ENCODE data around the gene WDFY4.

Gene WDFY4

DNA sequence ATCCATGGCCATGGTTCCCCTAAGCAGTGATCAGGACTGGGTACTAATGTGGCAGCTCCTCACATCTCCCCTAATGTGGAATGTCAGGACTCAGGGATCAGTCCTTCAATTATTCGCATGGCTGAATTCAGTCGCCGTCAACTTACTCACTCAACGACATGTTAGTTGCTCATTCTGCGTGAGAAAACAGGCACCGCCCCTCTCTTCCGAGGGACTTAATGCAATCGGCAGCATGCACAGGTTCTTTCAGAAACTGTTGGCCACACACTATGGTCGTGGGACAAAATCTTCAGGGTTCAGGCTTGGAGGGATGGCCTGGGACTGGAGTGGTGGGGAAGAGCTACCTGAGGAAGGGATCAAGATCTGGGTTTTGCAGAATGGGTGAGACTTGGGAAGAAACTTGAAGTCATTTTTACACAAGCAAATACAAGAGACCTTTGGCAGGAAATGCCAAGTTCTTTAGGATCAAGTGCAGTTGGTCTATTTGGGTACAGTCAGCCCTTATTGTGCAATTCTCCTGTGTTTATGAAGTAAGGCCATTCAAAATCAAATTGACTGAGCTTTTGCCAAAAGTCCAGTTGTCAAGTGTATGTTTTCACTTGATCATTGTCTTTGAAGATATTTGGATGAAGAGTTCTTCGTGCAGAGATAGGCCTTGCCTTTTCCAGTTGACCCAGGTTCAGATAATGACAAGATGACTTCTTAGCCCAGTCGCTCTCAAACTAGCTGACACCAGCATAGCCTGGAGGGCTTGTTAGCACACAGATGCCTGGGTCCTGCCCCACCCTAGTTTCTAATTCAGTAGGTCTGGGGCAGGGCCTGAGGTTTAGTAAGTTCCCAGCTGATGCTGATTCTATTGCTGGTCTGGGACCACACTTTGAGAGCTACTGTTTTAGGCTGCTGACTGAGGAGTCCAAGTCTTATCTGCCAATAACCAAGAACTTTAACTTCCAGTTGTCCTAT lies 206.5 kb downstream of the WDFY4 start:
- Histone ChIP-seq H3K9me3 (ENCODE audit: control insufficient read depth in 5 of 5, low read length in 5 of 5) (no peaks in the 10 kb centered on the region), H3K9ac (ENCODE audit: low read length in 5 of 5) (no peak overlapping the region), H3K36me3 (ENCODE audit: control insufficient read depth in 5 of 5, insufficient read depth in 5 of 5, low read length in 5 of 5) (peaks cover 0 to 7% (median 0%) of the 10 kb centered on the region in 5 donors), H3K4me1 (ENCODE audit: control insufficient read depth in 5 of 5, insufficient read depth in 5 of 5, low read length in 5 of 5) (peaks cover 0 to 7% (median 0%) of the 10 kb centered on the region in 5 donors), H3K4me3 (ENCODE audit: low read depth in 1 of 5, low read length in 5 of 5) (no peak overlapping the region), H3K27ac (ENCODE audit: low read depth, low read length) (no peak overlapping the region), H3K27me3 (ENCODE audit: control insufficient read depth in 5 of 5, insufficient read depth in 4 of 5, low read length in 5 of 5) (no peaks in the 10 kb centered on the region)

DNA sequence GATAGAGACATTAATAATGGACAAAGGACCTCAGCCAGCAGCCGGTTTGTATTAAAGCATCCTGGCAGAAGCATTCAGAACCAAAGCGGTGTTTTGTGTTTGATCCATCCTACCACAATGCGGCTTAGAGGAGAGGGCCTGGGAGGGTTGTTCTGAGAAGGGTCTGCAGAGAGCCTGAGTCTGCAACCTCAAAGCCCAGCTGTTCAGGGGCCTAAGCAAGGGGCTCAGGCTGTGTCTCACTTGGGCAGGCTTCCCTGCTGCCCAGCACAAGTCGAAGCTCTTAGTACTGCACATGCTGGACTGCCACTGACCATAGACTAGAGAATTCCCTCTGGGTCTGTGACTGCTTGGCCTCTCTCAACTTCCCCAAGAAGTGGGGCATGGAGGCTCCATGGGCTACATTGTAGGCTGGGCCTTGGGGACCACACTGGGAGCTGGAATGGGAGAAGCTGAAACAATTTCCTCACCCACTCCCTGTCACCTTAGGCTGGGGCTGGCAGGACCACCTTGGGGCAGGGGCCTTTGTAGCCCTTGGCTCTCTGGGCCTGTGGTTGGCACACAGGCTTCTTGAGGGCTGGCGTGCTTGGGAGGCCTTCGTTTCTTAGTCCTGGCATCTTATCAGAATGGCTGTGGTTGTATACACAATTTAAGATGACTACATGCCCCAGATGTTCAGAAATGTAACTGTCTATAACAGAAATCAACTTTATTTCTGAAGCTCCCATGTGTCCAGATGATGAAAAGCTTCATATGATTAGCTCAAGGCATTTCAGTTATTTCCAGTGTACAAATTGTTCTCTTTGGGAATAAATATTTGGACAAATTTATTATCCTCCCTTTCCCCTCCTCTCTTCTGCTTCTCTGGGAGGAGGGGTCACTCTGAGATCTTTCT lies 210.5 kb downstream of the WDFY4 start:
- peaks cover 0 to 8% (median 0%) of the 10 kb centered on the region in 5 donors for H3K4me1 ChIP-seq (ENCODE audit: control insufficient read depth in 5 of 5, insufficient read depth in 5 of 5, low read length in 5 of 5)
- H3K27ac ChIP-seq (ENCODE audit: low read depth, low read length): no peak overlapping the region

DNA sequence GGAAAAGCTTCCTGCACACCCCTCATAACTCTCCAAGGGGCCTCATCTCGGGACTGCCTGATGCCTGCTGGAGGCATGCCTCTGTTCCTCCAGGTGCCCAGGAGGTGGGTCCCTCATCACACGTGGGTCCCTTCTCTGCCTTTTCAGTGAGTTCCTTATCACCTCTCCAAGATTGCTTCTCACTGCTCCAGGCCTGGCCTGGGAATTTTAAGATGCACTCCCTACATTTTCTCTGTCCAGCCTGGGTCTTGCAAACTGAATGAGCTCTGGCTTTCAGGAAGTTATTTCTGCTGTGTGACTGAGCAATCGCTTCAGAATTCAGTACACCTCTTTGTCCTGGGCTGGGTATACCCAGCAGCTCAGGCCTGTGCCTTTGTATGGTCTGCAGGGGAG lies 211.1 kb downstream of the WDFY4 start:
- no peaks in the 10 kb centered on the region for H3K27me3 ChIP-seq (ENCODE audit: control insufficient read depth in 5 of 5, insufficient read depth in 4 of 5, low read length in 5 of 5)
- H3K36me3 ChIP-seq (ENCODE audit: control insufficient read depth in 5 of 5, insufficient read depth in 5 of 5, low read length in 5 of 5): peaks cover 0 to 21% (median 0%) of the 10 kb centered on the region in 5 donors
- peaks cover 0 to 14% (median 1%) of the 10 kb centered on the region in 5 donors for H3K4me1 ChIP-seq (ENCODE audit: control insufficient read depth in 5 of 5, insufficient read depth in 5 of 5, low read length in 5 of 5)
- no peak overlapping the region for H3K9ac ChIP-seq (ENCODE audit: low read length in 5 of 5)
- no peak overlapping the region for H3K4me3 ChIP-seq (ENCODE audit: low read depth in 1 of 5, low read length in 5 of 5)
- H3K27ac ChIP-seq (ENCODE audit: low read depth, low read length): no peak overlapping the region
- H3K9me3 ChIP-seq (ENCODE audit: control insufficient read depth in 5 of 5, low read length in 5 of 5): no peaks in the 10 kb centered on the region

More for the DNA sequence above, 210.5 kb downstream of the WDFY4 start:
- no peaks in the 10 kb centered on the region for H3K9me3 ChIP-seq (ENCODE audit: control insufficient read depth in 5 of 5, low read length in 5 of 5)
- peaks cover 0 to 21% (median 0%) of the 10 kb centered on the region in 5 donors for H3K36me3 ChIP-seq (ENCODE audit: control insufficient read depth in 5 of 5, insufficient read depth in 5 of 5, low read length in 5 of 5)
- H3K4me3 ChIP-seq (ENCODE audit: low read depth in 1 of 5, low read length in 5 of 5): no peak overlapping the region
- H3K9ac ChIP-seq (ENCODE audit: low read length in 5 of 5): no peak overlapping the region
- H3K27me3 ChIP-seq (ENCODE audit: control insufficient read depth in 5 of 5, insufficient read depth in 4 of 5, low read length in 5 of 5): no peaks in the 10 kb centered on the region

DNA sequence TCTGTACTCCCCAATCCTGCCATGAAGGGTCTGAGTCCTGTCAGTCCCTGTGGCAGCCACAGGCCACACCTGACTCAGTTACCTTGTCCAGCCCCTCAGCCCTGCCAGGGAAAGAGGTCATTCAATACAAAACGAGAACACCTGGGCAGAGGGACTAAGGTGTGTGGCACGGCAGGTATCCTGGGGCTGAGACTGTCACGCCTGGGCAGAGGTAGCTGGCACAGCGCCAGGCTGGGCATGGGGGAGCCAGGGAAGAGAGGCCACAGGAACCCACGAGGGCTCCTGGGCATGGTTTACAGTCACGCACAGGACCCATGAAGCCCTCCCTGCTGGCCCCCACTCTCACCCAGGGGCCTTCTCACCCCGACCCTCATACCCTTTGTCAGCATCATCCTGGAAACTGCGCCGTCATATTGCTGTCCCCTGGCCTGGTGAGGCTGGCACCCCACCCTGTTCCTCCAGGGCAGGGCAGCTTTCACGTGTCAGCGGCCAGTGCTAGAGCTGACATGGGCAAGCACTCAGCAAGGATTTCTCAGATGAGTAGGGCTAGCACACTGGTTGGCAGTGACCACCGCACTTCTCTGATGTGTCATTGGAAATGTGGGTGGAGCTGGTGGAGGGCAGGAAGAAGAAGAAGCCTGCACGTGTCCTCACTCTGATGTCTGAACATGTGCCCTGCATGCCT lies 212.2 kb downstream of the WDFY4 start:
- Histone ChIP-seq H3K9me3 (ENCODE audit: control insufficient read depth in 5 of 5, low read length in 5 of 5) (no peaks in the 10 kb centered on the region), H3K27ac (ENCODE audit: low read depth, low read length) (no peak overlapping the region), H3K4me3 (ENCODE audit: low read depth in 1 of 5, low read length in 5 of 5) (no peak overlapping the region), H3K4me1 (ENCODE audit: control insufficient read depth in 5 of 5, insufficient read depth in 5 of 5, low read length in 5 of 5) (peaks cover 0 to 9% (median 3%) of the 10 kb centered on the region in 5 donors), H3K36me3 (ENCODE audit: control insufficient read depth in 5 of 5, insufficient read depth in 5 of 5, low read length in 5 of 5) (peaks cover 0 to 21% (median 0%) of the 10 kb centered on the region in 5 donors), H3K9ac (ENCODE audit: low read length in 5 of 5) (no peak overlapping the region), H3K27me3 (ENCODE audit: control insufficient read depth in 5 of 5, insufficient read depth in 4 of 5, low read length in 5 of 5) (no peaks in the 10 kb centered on the region)

DNA sequence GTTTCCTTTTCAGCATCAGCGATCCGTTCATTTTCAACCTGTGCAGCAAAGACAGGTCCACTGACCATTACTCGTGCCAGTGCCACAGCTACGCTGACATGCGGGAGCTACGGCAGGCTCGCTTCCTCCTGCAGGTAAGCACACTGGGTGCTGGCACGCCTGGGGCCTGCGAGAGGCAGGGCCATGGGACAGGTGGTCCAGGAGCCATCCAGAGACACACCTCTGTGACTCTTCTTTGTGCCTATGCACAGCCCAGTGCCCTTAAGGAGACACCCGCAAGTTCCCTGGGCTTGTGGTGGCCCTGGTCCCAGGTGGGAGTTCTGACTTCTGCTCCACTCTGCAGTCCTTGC lies 212.7 kb downstream of the WDFY4 start:
- peaks cover 0 to 21% (median 0%) of the 10 kb centered on the region in 5 donors for H3K36me3 ChIP-seq (ENCODE audit: control insufficient read depth in 5 of 5, insufficient read depth in 5 of 5, low read length in 5 of 5)
- no peak overlapping the region for H3K27ac ChIP-seq (ENCODE audit: low read depth, low read length)
- peaks cover 0 to 9% (median 3%) of the 10 kb centered on the region in 5 donors for H3K4me1 ChIP-seq (ENCODE audit: control insufficient read depth in 5 of 5, insufficient read depth in 5 of 5, low read length in 5 of 5)
- no peak overlapping the region for H3K9ac ChIP-seq (ENCODE audit: low read length in 5 of 5)
- no peaks in the 10 kb centered on the region for H3K27me3 ChIP-seq (ENCODE audit: control insufficient read depth in 5 of 5, insufficient read depth in 4 of 5, low read length in 5 of 5)
- H3K9me3 ChIP-seq (ENCODE audit: control insufficient read depth in 5 of 5, low read length in 5 of 5): no peaks in the 10 kb centered on the region
- H3K4me3 ChIP-seq (ENCODE audit: low read depth in 1 of 5, low read length in 5 of 5): no peak overlapping the region

DNA sequence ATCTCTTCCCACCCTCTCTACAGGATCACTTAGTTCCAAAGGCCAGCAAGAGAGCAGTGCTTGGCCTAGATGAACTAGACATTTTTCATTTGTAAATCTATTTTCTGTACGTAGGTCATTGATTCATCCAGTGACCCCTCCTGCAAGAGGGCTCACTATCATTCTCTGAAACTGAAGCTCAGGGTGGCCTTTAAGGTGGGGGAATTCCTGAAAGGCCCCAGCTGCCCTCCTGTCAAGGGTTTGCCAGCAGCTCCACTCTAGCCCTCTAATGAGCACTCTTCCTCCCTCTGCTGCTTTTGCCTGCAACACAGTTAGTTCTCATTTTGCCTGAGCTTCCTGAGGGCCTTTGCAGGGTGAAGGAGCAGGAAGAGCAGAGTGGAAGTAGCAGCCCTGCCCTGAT lies 213.8 kb downstream of the WDFY4 start:
- H3K27me3 ChIP-seq (ENCODE audit: control insufficient read depth in 5 of 5, insufficient read depth in 4 of 5, low read length in 5 of 5): no peaks in the 10 kb centered on the region
- no peak overlapping the region for H3K27ac ChIP-seq (ENCODE audit: low read depth, low read length)
- peaks cover 0 to 15% (median 0%) of the 10 kb centered on the region in 5 donors for H3K36me3 ChIP-seq (ENCODE audit: control insufficient read depth in 5 of 5, insufficient read depth in 5 of 5, low read length in 5 of 5)
- no peak overlapping the region for H3K4me3 ChIP-seq (ENCODE audit: low read depth in 1 of 5, low read length in 5 of 5)
- peaks cover 0 to 9% (median 3%) of the 10 kb centered on the region in 5 donors for H3K4me1 ChIP-seq (ENCODE audit: control insufficient read depth in 5 of 5, insufficient read depth in 5 of 5, low read length in 5 of 5)
- no peak overlapping the region for H3K9ac ChIP-seq (ENCODE audit: low read length in 5 of 5)
- no peaks in the 10 kb centered on the region for H3K9me3 ChIP-seq (ENCODE audit: control insufficient read depth in 5 of 5, low read length in 5 of 5)

DNA sequence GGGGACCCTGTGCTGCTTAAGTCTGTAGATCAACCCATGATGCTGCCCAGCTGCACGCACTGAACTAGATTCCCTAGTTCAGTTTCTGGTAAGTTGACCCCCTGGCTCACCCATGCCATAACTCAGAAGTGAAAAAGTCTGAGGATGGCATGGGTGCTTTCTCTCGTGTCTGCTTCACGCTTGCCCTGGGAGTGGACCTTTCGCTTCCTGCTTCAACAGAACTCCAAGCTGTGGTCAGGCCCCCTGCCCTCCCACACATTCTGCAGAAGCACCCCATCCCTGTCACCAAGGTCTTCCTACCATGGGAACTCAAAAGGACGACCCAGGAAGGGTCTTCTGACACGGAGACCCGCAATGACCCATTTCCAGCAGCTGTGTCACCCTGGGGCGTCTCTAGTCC lies 215.1 kb downstream of the WDFY4 start:
- Histone ChIP-seq H3K27ac (ENCODE audit: low read depth, low read length) (no peak overlapping the region), H3K4me1 (ENCODE audit: control insufficient read depth in 5 of 5, insufficient read depth in 5 of 5, low read length in 5 of 5) (peaks cover 0 to 9% (median 3%) of the 10 kb centered on the region in 5 donors), H3K9me3 (ENCODE audit: control insufficient read depth in 5 of 5, low read length in 5 of 5) (no peaks in the 10 kb centered on the region), H3K36me3 (ENCODE audit: control insufficient read depth in 5 of 5, insufficient read depth in 5 of 5, low read length in 5 of 5) (peaks cover 0 to 15% (median 0%) of the 10 kb centered on the region in 5 donors), H3K4me3 (ENCODE audit: low read depth in 1 of 5, low read length in 5 of 5) (no peak overlapping the region), H3K27me3 (ENCODE audit: control insufficient read depth in 5 of 5, insufficient read depth in 4 of 5, low read length in 5 of 5) (no peaks in the 10 kb centered on the region), H3K9ac (ENCODE audit: low read length in 5 of 5) (no peak overlapping the region)

DNA sequence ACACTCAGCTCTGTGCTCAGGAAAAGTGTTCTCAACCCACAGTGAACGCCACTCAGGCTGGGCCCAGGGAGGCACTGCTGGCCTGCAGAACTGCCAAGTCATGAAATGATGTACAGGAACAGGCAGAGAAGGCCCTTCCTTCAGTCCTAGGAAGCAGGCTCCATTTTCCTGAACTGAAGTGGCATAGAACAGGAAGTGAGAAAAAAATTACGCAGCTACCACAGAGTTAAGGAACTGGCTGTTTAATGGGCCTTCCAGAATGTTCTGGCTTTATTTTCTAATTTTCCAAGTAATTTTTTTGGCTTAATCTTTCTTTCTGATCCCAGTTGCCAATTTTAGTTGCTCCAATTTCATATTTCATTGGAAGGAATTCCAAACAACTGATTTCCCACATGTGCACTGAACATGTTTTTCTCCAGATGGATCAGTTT lies 215.7 kb downstream of the WDFY4 start:
- Histone ChIP-seq H3K36me3 (ENCODE audit: control insufficient read depth in 5 of 5, insufficient read depth in 5 of 5, low read length in 5 of 5) (peaks cover 0 to 15% (median 0%) of the 10 kb centered on the region in 5 donors), H3K9me3 (ENCODE audit: control insufficient read depth in 5 of 5, low read length in 5 of 5) (no peaks in the 10 kb centered on the region), H3K27me3 (ENCODE audit: control insufficient read depth in 5 of 5, insufficient read depth in 4 of 5, low read length in 5 of 5) (no peaks in the 10 kb centered on the region), H3K9ac (ENCODE audit: low read length in 5 of 5) (no peak overlapping the region), H3K4me1 (ENCODE audit: control insufficient read depth in 5 of 5, insufficient read depth in 5 of 5, low read length in 5 of 5) (peaks cover 0 to 9% (median 3%) of the 10 kb centered on the region in 5 donors), H3K27ac (ENCODE audit: low read depth, low read length) (peak overlapping the region; percentile 23), H3K4me3 (ENCODE audit: low read depth in 1 of 5, low read length in 5 of 5) (no peak overlapping the region)

DNA sequence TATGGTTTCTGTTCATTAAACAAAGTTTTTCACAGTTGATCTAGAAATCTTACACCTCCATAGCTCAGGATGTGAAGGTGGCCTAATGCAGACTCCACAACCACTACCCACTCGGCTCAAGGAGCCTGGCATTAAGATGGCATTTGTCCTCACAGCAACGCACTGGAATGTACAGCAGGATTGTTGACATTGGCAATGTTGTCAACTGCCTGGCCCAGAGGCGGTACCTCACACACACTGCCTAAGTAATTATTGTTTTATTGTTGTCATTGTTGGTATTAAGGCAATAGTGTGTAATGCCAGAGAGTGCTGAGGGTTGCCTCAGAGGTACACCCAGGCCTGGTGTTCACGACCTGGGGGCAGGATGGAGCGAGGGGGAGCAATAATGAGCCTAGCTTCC lies 216.6 kb downstream of the WDFY4 start:
- Histone ChIP-seq H3K4me1 (ENCODE audit: control insufficient read depth in 5 of 5, insufficient read depth in 5 of 5, low read length in 5 of 5) (peaks cover 0 to 9% (median 3%) of the 10 kb centered on the region in 5 donors), H3K36me3 (ENCODE audit: control insufficient read depth in 5 of 5, insufficient read depth in 5 of 5, low read length in 5 of 5) (peaks cover 0 to 13% (median 0%) of the 10 kb centered on the region in 5 donors), H3K27me3 (ENCODE audit: control insufficient read depth in 5 of 5, insufficient read depth in 4 of 5, low read length in 5 of 5) (no peaks in the 10 kb centered on the region), H3K9ac (ENCODE audit: low read length in 5 of 5) (no peak overlapping the region), H3K4me3 (ENCODE audit: low read depth in 1 of 5, low read length in 5 of 5) (no peak overlapping the region), H3K27ac (ENCODE audit: low read depth, low read length) (no peak overlapping the region), H3K9me3 (ENCODE audit: control insufficient read depth in 5 of 5, low read length in 5 of 5) (no peaks in the 10 kb centered on the region)
